NB4 (cell line): ENCODE measurements around the gene ATP11C.

ENCODE experiments used
- CTCF ChIP-seq: IDR thresholded peaks from one replicate; pipeline ENCODE4 v1.5.1; 2012; ENCODE audit warnings: low read depth, low read length
- MAX ChIP-seq: IDR thresholded peaks from 2 replicates; pipeline ENCODE4 v1.6.1; 2011; ENCODE audit warnings: low read depth, low read length
- POLR2A ChIP-seq: IDR thresholded peaks from 2 replicates; pipeline ENCODE4 v1.6.1; 2011; ENCODE audit warnings: mild to moderate bottlenecking; ENCODE audit not compliant: insufficient read length; ENCODE audit errors: extremely low read depth

- TF ChIP-seq CTCF (no peak), MAX (no peak), POLR2A (no peak)
These were observed 197.9 kb downstream of the ATP11C start for GRCh38 chrX:139734996-139735395.
